ENCODE results near the gene LINC01488.

Gene LINC01488

GRCh38 chr11:69475141-69475865 lies 6.2 kb upstream of the LINC01488 start:
- Histone ChIP-seq H3K4me3 (ENCODE audit: low read depth, low read length) (no peak overlapping the region), H4K8ac (ENCODE audit: low read depth, low read length) (no peak overlapping the region), H3K14ac (ENCODE audit: low read length) (no peak overlapping the region), H3K18ac (ENCODE audit: low read length) (no peak overlapping the region), H4K91ac (ENCODE audit: low read depth, low read length) (no peak overlapping the region), H2BK5ac (ENCODE audit: low read depth, low read length, poor library complexity) (no peak overlapping the region), H3K4me2 (ENCODE audit: low read length) (no peak overlapping the region), H3K4ac (ENCODE audit: low read depth, low read length) (no peak overlapping the region), H3K27ac (ENCODE audit: low read depth, low read length) (no peak overlapping the region), H2AK5ac (ENCODE audit: low read length) (no peak overlapping the region), H2AFZ (ENCODE audit: insufficient read depth, low read length, poor library complexity) (no peak overlapping the region), H3K79me2 (ENCODE audit: control insufficient read depth, insufficient read depth, low read length, poor library complexity) (no peaks in the 10 kb centered on the region), H2BK12ac (ENCODE audit: low read length) (no peak overlapping the region), H3K36me3 (ENCODE audit: control insufficient read depth in 1 of 2, insufficient read depth in 2 of 2, low read length in 2 of 2) (no peaks in the 10 kb centered on the region), H4K12ac (ENCODE audit: low read depth, low read length) (no peak overlapping the region), H3K23ac (ENCODE audit: low read length) (no peak overlapping the region), H3K79me1 (ENCODE audit: low read length) (no peaks in the 10 kb centered on the region), H2BK120ac (ENCODE audit: insufficient read depth, low read length, poor library complexity) (no peak overlapping the region), H3K4me1 (ENCODE audit: control insufficient read depth in 1 of 2, insufficient read depth in 2 of 2, low read length in 2 of 2) (no peaks in the 10 kb centered on the region), H3K27me3 (ENCODE audit: insufficient read depth, low read length) (peaks cover 2% of the 10 kb centered on the region), H3K9ac (ENCODE audit: low read length) (no peak overlapping the region), H3K9me3 (ENCODE audit: insufficient read depth, low read depth, low read length) (peaks cover 8% of the 10 kb centered on the region)
- no peak for DNase-seq
- no CpG with 5 or more reads among the region's 19 CpGs for WGBS (ENCODE audit: extremely low coverage, insufficient coverage, insufficient read length)

DNA sequence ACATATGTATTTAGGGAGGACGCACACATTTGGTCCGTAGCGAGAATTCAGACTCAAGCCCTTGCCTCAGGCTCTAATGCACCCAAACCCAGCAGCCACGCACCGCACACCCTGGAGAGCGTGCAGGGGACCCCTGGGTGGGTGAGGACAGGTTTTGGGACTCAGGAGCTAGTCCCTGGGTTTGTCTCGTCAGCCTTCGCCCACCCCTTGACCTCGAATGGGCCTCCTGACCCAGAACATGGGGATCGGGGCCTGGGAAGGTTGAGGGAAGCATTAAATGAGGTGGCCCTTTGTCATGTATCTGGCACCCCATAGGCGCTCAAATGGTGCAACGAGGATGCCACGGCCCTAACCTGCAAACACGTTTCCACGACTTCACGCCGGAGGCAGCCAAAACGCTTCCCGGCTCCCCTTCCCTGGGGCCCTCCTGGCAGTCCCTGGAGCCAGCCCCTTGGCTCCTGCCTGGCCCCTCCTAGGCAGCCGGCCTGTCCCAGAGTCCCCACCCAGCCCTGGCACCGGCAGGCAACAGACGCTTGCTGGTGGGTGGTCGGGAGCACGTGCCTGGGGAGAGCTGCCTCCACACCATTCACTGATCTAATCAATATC lies 5.5 kb upstream of the LINC01488 start:
- no peaks in the 10 kb centered on the region for H3K36me3 ChIP-seq (ENCODE audit: control insufficient read depth in 1 of 2, insufficient read depth in 2 of 2, low read length in 2 of 2)
- no peak overlapping the region for H4K12ac ChIP-seq (ENCODE audit: low read depth, low read length)
- H3K18ac ChIP-seq (ENCODE audit: low read length): no peak overlapping the region
- no peak overlapping the region for H4K91ac ChIP-seq (ENCODE audit: low read depth, low read length)
- no peak overlapping the region for H2AFZ ChIP-seq (ENCODE audit: insufficient read depth, low read length, poor library complexity)
- no peaks in the 10 kb centered on the region for H3K4me1 ChIP-seq (ENCODE audit: control insufficient read depth in 1 of 2, insufficient read depth in 2 of 2, low read length in 2 of 2)
- peaks cover 8% of the 10 kb centered on the region for H3K9me3 ChIP-seq (ENCODE audit: insufficient read depth, low read depth, low read length)
- H2BK5ac ChIP-seq (ENCODE audit: low read depth, low read length, poor library complexity): no peak overlapping the region
- no peak overlapping the region for H3K14ac ChIP-seq (ENCODE audit: low read length)
- no peak overlapping the region for H3K23ac ChIP-seq (ENCODE audit: low read length)
- DNase-seq: no peak
- H3K79me2 ChIP-seq (ENCODE audit: control insufficient read depth, insufficient read depth, low read length, poor library complexity): no peaks in the 10 kb centered on the region
- H2AK5ac ChIP-seq (ENCODE audit: low read length): no peak overlapping the region
- H3K79me1 ChIP-seq (ENCODE audit: low read length): no peaks in the 10 kb centered on the region
- no peak overlapping the region for H2BK120ac ChIP-seq (ENCODE audit: insufficient read depth, low read length, poor library complexity)
- no peak overlapping the region for H3K4me2 ChIP-seq (ENCODE audit: low read length)
- H2BK12ac ChIP-seq (ENCODE audit: low read length): no peak overlapping the region
- H4K8ac ChIP-seq (ENCODE audit: low read depth, low read length): no peak overlapping the region
- no CpG with 5 or more reads among the region's 24 CpGs for WGBS (ENCODE audit: extremely low coverage, insufficient coverage, insufficient read length)
- no peak overlapping the region for H3K4me3 ChIP-seq (ENCODE audit: low read depth, low read length)
- no peak overlapping the region for H3K27ac ChIP-seq (ENCODE audit: low read depth, low read length)
- no peak overlapping the region for H3K4ac ChIP-seq (ENCODE audit: low read depth, low read length)
- H3K27me3 ChIP-seq (ENCODE audit: insufficient read depth, low read length): peaks cover 2% of the 10 kb centered on the region
- no peak overlapping the region for H3K9ac ChIP-seq (ENCODE audit: low read length)

- no CpG with 5 or more reads among the region's 16 CpGs for WGBS (ENCODE audit: extremely low coverage, insufficient coverage, insufficient read length)
- Histone ChIP-seq H4K91ac (ENCODE audit: low read depth, low read length) (no peak overlapping the region), H3K9ac (ENCODE audit: low read length) (no peak overlapping the region), H2BK120ac (ENCODE audit: insufficient read depth, low read length, poor library complexity) (no peak overlapping the region), H3K79me1 (ENCODE audit: low read length) (no peaks in the 10 kb centered on the region), H3K27ac (ENCODE audit: low read depth, low read length) (no peak overlapping the region), H3K9me3 (ENCODE audit: insufficient read depth, low read depth, low read length) (peaks cover 8% of the 10 kb centered on the region), H4K8ac (ENCODE audit: low read depth, low read length) (no peak overlapping the region), H2BK12ac (ENCODE audit: low read length) (no peak overlapping the region), H2AFZ (ENCODE audit: insufficient read depth, low read length, poor library complexity) (no peak overlapping the region), H3K27me3 (ENCODE audit: insufficient read depth, low read length) (peaks cover 2% of the 10 kb centered on the region), H3K14ac (ENCODE audit: low read length) (no peak overlapping the region), H2BK5ac (ENCODE audit: low read depth, low read length, poor library complexity) (no peak overlapping the region), H3K36me3 (ENCODE audit: control insufficient read depth in 1 of 2, insufficient read depth in 2 of 2, low read length in 2 of 2) (no peaks in the 10 kb centered on the region), H3K23ac (ENCODE audit: low read length) (no peak overlapping the region), H2AK5ac (ENCODE audit: low read length) (no peak overlapping the region), H3K4me3 (ENCODE audit: low read depth, low read length) (no peak overlapping the region), H3K4ac (ENCODE audit: low read depth, low read length) (no peak overlapping the region), H3K79me2 (ENCODE audit: control insufficient read depth, insufficient read depth, low read length, poor library complexity) (no peaks in the 10 kb centered on the region), H4K12ac (ENCODE audit: low read depth, low read length) (no peak overlapping the region), H3K18ac (ENCODE audit: low read length) (no peak overlapping the region), H3K4me1 (ENCODE audit: control insufficient read depth in 1 of 2, insufficient read depth in 2 of 2, low read length in 2 of 2) (no peaks in the 10 kb centered on the region), H3K4me2 (ENCODE audit: low read length) (no peak overlapping the region)
- DNase-seq: no peak
Observed at GRCh38 chr11:69476509-69476961, 4.9 kb upstream of the LINC01488 start.

DNA sequence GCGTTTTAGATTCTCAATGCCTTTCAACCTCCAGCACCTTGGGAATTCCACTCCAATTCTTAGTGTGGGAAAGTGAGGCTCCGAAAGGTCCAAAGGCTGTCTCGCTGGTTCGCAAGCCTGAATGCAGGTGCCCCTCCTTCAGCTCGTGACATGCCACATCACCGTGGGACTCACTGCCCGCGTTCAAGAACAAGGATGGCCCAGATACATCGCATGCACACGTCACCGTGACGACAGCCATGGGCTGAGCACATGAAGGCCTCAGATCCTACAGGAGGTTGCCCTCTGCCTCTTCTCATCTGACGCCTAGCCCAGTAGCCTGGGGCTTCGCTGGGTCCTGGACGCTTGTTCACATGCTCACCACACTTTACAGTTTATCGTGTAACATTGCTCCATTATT lies 4.4 kb upstream of the LINC01488 start:
- Histone ChIP-seq H3K27ac (ENCODE audit: low read depth, low read length) (no peak overlapping the region), H3K23ac (ENCODE audit: low read length) (no peak overlapping the region), H3K18ac (ENCODE audit: low read length) (no peak overlapping the region), H4K91ac (ENCODE audit: low read depth, low read length) (no peak overlapping the region), H2BK120ac (ENCODE audit: insufficient read depth, low read length, poor library complexity) (no peak overlapping the region), H3K14ac (ENCODE audit: low read length) (no peak overlapping the region), H2AK5ac (ENCODE audit: low read length) (no peak overlapping the region), H2BK5ac (ENCODE audit: low read depth, low read length, poor library complexity) (no peak overlapping the region), H3K4me2 (ENCODE audit: low read length) (no peak overlapping the region), H4K12ac (ENCODE audit: low read depth, low read length) (no peak overlapping the region), H3K4me3 (ENCODE audit: low read depth, low read length) (no peak overlapping the region), H3K4me1 (ENCODE audit: control insufficient read depth in 1 of 2, insufficient read depth in 2 of 2, low read length in 2 of 2) (no peaks in the 10 kb centered on the region), H3K9ac (ENCODE audit: low read length) (no peak overlapping the region), H4K8ac (ENCODE audit: low read depth, low read length) (no peak overlapping the region), H3K4ac (ENCODE audit: low read depth, low read length) (no peak overlapping the region), H3K79me2 (ENCODE audit: control insufficient read depth, insufficient read depth, low read length, poor library complexity) (no peaks in the 10 kb centered on the region), H3K9me3 (ENCODE audit: insufficient read depth, low read depth, low read length) (peaks cover 8% of the 10 kb centered on the region), H2BK12ac (ENCODE audit: low read length) (no peak overlapping the region), H3K79me1 (ENCODE audit: low read length) (no peaks in the 10 kb centered on the region), H2AFZ (ENCODE audit: insufficient read depth, low read length, poor library complexity) (no peak overlapping the region), H3K27me3 (ENCODE audit: insufficient read depth, low read length) (peaks cover 2% of the 10 kb centered on the region), H3K36me3 (ENCODE audit: control insufficient read depth in 1 of 2, insufficient read depth in 2 of 2, low read length in 2 of 2) (no peaks in the 10 kb centered on the region)
- DNase-seq: no peak
- WGBS (ENCODE audit: extremely low coverage, insufficient coverage, insufficient read length): no CpG with 5 or more reads among the region's 16 CpGs
